GF-D8 (cell line): Measurements from ENCODE around the gene ZNF277.
"Not testable (repeated sequence)": the region's sequence is repeated elsewhere in the genome, so short reads cannot be mapped to it uniquely, and the experiment has no call there.

Source experiments
- DNase-seq: peaks from one replicate; lab custom pipeline; 2025; lab: John Stamatoyannopoulos, UW

Gene ZNF277

DNA sequence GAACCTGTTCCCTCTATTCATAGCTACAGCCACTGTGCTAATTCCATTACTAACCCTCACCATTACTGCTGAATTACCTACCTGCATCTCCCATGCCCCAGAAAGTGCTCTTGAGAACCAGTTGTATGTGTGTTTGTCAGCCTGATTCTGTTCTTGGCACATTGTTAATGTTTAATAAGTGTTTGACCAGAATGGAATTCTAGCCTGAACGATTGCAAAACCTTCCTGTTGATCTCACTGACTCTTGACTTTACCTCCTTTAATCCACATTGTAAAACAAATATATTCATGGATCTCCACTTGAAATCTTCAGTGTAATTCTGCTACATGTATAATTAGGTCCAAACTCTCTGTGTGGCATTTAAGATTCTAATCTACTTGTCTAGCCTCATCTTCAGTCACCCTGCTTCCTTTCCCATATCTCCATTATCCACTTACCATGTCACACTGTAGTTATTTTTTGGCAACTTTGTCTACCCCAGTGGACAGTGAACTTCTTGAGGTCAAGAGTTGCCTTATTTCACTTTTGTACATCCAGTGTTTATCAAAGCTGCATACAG, 4.9 kb downstream of the ZNF277 start:
- DNase-seq, result no peak

DNA sequence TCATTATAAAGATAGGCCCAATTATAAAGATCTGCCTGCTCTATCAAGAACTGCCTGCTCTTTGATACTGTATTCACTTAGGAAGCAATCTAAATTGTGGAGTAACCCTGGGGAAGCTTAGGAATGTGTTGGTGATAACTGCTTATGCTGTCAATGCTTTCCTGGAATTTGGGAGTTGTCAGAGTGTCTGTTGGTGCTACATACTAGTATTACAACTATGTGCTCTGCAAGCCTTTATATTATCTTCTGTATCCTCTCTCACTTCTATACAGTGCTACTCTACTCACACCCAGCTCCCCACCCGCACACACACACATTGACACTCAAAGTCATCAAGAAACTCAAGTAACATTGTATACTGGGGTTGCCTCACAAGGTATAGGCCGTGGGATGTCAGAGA, 6.1 kb downstream of the ZNF277 start:
- DNase-seq, result no peak

DNA sequence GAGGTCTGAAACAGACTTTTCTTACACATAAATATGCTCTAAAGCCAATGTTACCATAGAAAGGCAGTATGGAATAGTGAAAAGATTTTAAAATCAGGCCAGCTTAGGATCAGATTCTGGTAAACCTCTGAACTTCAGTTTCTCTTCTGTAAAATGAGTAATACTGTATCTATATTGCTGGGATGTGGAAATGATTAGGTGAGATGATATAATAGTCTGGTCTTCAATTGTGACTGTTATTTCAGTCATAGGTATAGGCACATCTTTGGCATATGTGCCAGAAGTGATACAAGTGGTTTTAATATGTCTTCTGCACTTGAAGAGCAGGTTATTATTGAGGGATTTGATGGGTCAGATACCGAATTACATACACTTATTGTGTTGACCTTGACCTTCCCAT, 7.2 kb downstream of the ZNF277 start:
- no peak for DNase-seq

DNA sequence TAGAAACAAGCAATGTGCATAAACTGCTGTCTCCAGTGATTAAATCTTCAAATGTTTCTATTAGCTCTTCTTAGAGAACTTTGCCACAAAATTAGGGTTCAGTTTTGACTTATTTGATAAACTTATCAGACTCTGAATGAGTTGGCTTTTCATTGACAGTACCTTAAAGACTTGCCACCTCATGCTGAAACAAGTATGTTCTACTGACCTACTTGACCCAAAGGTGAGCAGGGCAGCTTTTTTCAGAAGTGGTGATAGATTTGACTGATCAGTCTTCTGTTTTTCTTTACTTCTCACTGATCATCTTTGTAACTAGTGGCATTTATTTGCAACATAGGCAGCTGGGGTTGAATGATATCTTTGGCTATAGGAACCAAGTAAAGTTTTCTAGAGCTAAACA, 7.8 kb downstream of the ZNF277 start:
- DNase-seq, result no peak

DNA sequence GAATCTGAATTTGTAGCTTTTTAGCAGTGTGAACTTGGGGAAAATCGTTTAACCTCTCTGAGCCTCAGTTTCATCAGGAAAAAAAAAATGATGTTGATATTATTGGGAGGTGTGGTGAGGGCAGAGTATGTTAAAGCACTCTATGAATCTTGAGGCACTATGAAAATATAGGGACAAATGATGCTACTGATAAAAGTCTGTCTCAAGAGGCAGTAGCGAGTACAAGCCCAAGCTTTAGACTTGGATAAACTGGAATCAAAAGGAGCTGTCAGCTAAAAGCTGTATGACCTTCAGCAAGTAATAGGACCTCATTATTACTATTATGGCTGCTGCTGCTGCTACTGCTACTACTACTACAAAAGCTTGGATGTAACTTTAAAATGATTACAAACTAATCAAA, 8.4 kb downstream of the ZNF277 start:
- DNase-seq, result no peak

DNA sequence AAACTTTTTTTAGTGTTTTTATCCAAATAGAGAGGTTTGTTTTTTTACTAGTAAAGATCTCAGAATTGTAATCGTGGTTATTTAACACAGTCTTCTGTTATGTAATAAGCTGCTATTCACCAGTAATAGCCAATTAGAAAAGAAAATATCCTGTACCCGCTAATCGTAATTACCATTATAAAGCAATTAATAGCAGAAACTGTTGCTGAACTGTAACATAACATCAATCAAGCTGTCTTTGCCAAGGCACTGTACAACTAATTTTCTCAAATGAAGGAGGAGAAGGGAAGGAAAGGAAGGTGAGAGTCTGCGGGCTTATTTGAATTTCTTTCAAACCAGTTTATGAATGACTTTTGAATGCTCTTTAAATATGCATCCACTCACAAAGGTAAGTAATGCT, 9.3 kb downstream of the ZNF277 start:
- no peak for DNase-seq

DNA sequence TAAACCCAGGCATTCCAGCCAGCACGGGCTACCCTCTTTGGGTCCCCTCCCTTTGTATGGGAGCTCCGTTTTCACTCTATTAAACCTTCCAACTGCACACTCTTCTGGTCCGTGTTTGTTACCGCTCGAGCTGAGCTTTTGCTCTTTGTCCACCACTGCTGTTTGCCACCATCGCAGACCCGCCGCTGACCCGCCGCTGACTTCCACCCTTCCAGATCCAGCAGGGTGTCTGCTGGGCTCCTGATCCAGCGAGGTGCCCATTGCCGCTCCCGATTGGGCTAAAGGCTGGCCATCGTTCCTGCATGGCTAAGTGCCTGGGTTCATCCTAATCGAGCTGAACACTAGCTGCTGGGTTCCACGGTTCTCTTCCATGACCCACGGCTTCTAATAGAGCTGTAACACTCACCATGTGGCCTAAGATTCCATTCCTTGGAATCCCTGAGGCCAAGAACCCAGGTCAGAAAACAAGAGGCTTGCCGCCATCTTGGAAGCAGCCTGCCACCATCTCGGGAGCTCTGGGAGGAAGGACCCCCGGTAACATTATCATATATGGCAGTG, 14.5 kb downstream of the ZNF277 start:
- DNase-seq, result no peak

DNA sequence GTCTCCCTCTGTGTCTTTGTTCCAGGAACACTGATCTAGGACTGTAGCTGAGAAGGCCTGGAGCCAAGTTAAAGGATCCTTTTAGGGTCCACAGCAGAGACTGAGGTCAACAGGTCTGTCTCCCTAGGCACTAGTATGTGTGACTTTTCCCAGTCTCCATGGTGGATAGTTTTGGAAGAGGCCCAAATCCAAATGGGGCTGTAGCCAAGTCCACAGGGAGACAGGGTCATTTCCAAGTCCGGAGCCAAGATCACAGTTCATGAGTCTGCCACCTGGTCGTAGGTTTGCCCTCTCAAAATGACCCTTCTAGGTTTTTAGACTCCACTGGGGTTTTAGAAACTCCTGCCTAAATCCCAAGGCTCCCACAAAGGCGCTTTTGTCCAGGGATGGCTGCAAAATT, 16.8 kb downstream of the ZNF277 start:
- DNase-seq, result no peak

DNA sequence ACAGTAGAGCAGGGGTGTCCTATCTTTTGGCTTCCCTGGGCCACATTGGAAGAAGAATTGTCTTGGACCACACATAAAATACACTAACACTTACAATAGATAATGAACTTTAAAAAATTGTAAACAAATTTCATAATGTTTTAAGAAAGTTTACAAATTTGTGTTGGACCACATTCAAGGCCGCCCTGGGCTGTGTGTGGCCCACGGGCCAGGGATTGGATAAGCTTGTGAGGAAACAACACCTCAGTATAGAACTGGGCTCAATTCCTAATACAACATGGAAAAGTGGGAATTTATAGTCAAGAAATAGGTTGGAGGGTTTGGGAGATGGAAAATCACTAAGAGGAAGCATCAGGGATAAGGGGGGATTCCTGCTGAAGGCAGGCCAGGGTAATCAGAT, 17.7 kb downstream of the ZNF277 start:
- no peak for DNase-seq

DNA sequence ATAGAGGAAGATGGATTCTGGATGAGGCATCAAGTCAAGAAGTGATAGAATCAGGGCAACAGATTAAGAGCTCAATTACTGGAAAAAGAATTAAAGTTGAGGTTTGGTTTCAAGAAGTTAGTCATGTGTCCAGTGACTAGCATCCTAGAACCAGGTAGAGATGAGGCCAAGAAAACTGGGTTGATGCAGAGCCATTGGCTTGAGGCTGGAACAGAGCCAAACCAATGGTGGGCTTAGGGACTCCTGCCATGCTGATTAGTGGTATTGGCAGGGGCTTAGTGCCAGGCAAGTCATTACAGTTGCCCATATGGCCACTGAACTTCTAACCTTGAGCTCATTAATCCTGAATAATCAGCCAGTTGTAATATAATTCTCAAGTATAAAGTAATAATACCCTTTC, 18.5 kb downstream of the ZNF277 start:
- DNase-seq, result no peak

DNA sequence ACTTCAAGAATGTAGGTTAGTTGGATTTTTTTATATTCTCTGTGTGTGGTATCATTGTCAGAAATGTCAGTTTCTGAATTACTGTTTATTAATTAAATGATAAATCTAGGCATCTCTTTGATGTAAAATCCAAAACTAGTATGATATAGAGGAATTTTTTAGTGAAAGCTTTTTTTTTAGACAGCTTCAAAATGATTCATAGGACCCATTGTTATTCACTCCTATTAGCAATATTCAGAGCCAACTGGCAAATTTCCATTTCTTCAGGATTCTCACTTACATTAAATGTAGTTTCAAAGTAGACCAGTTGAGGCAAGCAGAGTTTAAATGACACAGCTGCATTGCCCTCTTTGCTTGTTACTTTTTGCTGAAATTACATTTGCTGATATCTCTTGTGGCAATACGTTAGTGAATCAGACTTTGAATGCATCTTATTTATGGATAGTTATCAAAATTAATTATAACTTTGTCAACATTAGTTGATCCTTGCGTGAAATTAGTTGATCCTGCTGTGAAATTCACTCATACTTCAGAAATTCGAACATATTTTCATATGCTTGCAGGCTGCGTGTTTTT, 20.3 kb downstream of the ZNF277 start:
- no peak for DNase-seq

DNA sequence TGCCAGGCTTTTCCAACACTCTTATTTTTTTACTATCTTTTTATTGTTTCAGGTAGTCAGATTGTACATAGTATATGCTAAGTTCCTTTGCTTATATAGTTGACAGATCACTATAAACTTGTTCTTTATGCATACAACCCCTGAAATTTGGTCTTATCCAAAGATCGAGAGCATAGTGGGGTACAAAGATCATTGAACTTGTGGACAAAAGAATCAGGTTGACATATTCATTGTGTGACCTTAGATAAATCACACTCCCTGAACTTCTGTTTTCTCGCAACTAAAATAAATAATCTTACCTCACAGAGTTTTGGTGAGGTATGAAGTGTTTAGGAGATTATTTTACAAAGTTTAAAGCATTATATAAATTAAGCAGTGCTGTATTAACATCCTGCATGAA, 22.1 kb downstream of the ZNF277 start:
- no peak for DNase-seq

DNA sequence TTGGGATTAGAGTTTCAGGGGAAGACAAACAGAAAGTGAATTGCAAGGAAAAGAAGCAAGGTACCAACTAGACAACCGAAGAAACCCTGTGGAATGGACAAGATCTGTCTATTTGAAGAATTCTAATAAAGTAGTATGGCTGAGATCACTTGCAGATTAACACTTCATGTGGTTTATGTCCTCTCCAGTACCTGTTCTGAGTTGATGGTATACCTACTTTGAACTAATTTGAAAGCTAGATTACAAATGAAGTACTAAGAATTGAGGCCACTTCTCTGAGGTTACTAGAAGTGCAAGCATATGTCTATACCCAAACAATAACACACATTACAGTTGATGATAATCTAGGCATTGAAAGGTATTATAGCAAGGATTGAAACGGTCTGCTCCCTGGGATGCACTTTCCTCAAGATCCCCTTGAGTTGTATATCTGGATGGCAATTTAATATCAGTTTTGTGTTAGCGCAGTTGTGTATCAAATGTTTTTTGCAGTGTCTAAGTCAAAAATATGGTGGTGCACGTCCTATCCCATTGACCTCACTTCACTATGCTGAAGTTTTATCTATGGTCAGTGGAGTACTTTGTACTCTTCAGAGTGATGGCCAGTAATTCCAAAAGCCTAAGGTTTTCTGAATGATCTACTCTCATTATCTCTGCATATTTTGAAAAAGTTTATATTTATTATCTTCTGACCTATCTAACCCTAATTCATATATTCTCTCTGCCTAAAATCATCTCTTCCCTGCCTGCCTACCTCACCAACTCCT, 25.9 kb downstream of the ZNF277 start:
- DNase-seq, result no peak

DNA sequence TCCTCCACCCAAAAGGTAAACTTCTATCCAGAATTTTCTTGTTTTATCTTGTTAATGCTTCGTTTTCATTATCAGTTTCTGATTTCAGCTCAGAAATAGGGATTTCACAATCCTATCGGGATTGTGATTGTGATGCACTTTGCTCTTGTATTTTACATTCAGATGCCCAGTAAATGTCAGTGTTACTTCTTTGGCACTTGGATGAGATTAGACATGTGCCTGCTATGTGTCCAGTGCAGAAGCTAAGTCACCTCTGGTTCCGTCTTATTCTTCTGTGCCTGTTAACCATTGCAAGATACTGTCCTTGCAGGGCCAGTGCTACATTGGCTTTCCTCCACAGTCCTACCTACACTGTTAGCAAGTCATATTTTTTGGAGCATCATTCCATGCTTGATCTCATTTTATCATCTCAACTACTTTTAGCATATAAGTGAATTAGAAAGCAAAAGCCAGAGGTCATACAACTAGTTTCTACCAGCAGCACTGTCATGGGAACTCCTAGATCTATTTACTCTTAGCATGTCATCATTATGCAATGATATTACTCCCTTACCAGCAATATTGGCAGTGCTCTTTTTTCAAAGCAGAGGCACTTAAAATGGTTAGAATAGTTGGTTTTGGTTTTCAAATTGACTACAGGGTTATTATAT, 26.7 kb downstream of the ZNF277 start:
- no peak for DNase-seq

DNA sequence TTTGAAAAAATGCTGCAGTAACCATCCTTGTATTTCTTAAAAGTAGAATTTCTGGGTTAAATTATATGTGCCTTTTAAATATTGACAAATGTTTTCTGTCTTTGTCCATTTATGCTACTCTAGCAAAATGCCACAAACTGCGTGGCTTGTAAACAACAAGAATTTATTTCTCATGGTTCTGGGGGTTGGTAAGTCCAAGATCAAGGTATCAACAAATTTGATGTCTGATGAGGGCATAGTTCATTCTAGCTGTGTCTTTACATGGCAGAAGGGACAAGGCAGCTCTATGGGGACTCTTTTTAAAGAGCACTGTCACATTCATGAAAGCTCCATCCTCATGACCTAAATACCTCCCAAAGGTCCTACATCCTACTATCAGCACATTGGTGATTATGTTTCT, 27.7 kb downstream of the ZNF277 start:
- no peak for DNase-seq

DNA sequence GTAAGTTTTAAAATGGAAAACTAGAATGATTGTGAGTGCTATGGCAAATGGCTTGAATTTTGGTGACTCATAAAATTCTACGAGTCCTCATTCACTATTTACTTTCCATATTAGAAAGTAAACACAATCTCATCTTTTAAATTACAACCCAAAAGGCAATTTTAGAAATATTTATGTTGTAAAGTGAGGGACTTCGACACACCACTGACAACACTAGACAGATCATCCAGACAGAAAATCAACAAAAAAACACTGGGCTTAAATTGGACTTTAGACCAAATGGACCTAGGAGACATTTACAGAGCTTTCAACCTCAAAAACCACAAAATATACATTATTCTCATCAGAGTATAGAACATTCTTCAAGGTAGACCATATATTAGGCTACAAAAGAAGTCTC, 30.1 kb downstream of the ZNF277 start:
- no peak for DNase-seq

DNA sequence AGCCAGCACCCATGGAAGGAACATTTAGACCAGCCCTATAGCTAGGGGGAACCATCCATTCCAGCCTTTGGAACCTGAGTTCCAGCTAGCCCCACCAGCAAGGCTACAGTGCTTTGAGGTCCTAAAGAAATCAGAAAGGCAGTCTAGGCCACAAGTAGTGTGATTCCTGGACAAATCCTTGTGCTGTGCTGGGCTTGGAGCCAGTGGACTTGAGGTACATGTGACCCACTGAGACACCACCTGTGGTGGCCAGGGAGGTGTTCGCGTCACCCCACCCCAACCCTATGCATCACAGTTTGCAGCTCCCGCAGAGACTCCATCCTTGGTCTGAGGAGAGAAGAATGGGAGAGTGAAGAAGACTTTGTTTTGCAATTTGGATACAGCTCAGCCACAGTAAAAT, 31.8 kb downstream of the ZNF277 start:
- no peak for DNase-seq

DNA sequence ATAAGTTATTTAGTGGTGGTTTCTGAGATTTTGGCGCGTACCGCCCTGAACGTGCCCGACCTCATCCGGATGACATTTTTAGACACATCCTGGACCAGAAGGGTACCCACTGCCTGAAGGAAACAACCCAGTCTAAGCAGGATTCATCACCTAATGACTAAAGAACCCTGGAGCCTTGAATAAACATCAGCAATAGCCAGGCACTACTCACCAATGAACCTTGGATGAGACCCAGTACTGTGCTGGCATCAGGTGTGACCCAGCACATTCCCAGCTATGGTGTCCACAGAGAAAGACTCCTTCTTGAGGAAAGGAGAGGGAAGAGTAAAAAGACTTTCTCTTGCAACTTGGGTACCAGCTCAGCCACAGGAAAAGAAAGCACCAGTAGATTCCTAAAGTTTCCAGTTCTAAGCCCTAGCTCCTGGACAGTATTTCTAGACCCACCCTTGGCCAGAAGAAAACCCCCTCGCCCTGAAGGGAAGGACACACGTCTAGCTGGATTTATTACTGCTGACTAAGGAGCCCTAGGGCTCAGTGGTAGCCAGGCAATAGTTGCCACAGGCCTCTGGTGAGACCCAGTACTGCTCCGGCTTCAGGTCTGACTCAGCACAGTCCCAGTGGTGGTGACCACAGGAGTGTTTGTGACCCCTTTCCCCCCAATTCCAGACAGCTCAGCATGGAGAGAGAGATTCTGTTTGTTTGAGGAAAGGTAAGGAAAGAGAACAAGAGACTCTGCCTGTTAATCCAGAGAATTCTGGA, 32.5 kb downstream of the ZNF277 start:
- no peak for DNase-seq

DNA sequence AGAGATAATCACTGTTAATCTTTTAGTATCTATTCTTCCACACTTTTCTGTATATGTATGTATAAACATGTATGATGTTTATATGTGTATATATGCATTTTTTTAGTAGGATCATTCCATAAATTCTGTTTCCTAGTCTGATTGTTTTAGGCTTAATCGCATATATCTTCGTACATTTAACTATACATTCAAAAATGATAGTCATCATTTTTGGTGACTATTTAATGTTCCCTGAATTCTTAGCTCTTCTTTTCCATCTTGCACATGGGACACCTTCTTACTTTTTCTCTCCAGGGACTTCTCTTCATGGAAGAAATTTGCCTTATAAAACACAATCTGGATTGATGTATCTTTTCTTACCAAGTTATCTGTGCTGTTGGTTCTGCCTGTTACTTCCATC, 42.1 kb downstream of the ZNF277 start:
- no peak for DNase-seq

DNA sequence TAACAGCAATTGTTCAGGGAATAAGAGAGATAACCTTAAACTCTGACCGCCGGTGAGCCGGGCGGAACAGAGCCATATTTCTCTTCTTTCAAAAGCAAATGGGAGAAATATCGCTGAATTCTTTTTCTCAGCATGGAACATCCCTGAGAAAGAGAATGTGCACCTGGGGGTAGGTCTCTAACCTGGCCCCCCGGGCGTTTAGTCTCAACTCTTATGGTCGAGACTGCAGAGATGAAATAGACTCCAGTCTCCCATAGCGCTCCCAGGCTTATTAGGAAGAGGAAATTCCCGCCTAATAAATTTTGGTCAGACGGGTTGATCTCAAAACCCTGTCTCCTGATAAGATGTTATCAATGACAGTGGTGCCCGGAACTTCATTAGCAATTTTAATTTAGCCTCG, 43.5 kb downstream of the ZNF277 start:
- DNase-seq, result not testable (repeated sequence)

DNA sequence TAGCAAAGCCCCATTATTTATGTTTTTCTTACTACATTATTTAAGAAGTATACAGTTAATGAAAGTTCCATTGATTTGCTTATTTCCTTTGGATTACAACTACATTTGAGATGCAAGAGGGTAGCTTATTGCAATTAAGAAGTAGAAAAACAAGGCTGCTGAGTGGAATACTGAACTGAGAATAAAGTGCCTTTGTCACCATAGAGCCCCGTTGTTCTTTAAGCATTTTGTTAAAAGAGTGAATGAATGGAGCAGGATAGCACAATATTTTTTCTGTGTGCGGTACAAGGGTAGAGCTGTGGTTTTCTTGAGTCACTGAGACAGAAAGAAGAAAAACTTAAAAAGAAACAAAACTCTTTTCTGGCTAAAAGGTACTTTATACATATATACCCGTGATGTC, 45.6 kb downstream of the ZNF277 start:
- no peak for DNase-seq

DNA sequence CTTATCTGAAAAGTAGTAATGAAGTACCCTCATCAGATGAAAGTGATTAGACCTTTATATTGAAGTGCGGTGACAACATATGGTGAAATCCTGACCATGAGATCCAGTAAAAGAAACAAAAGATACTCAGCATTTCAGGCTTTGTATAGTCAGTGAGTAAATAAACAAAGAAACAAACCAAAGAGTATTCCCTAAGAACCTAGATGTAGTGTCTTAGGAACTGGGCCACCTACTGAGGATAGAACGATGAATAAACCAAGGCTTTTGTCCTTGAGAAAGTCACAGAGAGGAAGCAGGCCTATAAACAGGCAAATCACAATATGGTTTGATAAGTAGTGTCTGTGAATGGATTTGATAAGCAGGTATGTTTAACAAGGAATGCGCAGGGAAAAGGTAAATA, 46.2 kb downstream of the ZNF277 start:
- DNase-seq, result no peak
